Activated CD8-positive, alpha-beta memory T cell treated with anti-CD3 and anti-CD28 coated beads, Interleukin-2, amount 50 U/mL, for 24 hours (primary cell): ENCODE results near the gene SOX6.

Experiments
- DNase-seq: peaks from one replicate; pipeline ENCODE4 v3.0.0-alpha.2; 2020; ENCODE audit errors: extremely low read depth

Gene SOX6

DNA sequence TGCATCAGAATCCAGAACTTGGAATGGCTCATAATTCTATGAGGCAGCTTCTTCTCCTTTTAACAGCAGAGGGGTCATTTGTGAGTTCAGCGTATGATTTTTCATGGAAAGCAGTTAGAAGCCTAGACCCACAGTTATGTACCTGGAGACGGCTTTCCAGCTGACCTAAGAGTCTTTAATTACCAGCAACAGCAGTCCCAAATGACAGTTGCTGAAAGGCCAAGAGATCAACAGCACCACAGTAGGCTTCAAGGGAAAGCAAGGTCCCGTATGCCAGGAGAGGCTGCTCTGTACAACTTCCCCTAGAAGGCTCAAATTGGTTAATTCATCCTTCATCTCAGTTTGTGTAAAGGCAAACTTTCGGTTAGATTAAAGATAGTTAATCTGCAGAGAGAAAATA is 363.0 kb downstream of the SOX6 start:
- no peak for DNase-seq

DNA sequence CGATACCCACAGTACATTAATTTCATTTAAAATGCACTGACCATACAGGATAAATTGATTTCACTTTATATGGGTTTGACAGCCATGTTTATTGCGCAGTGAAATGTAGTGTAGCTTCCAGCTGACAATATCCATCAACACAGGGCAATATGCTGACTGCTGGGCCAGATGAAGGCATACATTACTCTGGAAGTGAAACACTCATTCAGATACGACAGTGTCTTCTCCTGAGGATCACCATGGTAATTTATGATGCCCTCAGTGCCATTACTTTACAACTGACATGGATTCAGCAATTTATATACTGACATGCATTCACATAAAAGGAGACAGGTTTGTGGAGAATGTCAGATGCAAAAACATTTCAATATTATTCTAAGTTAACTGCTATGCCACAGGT is 365.1 kb downstream of the SOX6 start:
- no peak for DNase-seq

DNA sequence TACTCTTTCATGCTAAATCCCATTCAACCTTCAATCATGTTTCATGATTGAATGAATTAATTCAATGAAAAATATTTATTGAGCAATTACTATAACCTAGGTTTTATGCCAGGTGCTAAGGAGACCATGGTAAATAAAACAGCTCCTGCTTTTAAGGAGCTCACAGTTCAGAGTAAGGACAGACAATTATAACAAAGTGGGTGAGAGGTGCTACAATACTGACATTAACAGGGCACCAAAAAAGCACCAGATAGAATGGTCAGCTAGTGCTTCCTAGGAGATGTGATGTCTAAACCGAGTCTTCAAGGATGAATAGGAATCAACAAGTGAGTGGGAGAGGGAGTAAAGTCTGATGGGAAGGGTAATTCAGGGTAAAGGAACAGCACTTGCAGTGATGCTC is 366.7 kb downstream of the SOX6 start:
- DNase-seq = no peak

DNA sequence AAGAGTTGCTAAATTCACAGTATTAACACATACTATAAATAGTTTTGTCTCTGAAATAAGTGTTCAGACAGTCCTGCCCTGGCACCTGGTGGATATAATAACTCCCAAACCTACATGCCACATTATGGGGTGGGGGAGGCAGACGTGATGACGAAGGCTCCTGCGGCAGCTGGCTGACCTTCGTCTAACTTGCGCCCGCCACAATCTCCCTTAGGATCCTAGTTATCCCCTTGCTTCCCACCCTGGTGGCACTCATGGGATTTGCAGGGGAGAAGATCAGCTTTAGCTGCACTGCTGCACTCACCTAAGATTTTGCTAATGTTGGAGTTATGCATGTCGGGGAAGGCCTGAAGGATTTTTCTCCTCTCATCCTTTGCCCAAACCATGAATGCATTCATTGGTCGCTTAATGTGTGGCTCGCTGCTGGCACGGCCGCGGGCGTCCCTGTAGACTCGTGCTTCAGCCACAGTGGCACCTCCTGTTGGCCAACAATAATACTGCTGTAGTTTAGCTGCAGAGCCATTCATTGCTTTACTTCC is 367.6 kb downstream of the SOX6 start:
- DNase-seq = no peak

DNA sequence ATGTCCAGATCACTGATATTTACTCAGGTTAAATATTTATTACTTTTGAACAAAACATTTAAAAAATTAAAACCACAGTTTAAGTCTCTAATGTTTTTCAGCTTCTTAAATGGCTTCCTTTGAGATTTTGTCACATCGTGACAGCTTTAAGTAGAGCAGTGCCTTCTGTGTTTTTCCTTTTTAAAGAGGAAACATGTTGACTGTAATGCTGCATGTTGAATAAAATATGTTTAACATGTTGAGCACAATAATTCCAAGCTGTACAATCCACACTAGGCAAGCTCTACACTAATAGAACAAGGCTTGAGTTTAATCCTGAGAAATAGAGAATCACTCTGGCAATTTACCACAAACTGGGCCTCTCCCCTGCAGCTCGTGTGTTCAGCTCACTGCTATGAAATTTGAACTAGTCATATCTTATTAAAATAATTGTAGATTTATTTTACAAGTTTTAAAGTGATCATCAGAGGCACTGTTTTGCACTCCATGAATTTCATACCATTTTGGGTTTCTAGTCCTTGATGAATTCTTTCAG is 368.3 kb downstream of the SOX6 start:
- DNase-seq = no peak

DNA sequence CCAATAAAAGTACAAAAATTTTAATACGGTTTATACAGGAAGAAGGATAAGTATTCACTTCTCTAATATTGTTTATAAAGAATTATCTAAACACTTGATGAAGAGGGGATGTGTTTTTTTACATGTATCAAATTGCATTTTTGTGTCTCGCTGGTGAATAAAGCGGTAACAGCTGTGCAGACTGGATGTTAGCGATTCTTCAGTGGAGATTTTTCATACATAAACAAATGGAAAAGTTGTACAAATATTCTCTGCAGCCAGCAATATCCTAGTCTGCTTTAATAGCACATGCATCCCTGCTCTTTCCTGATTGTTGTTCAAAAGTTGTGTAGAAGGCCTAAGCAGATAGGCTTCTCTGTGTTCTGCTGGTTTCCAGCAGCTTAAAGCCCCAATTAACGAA is 369.3 kb downstream of the SOX6 start:
- no peak for DNase-seq

DNA sequence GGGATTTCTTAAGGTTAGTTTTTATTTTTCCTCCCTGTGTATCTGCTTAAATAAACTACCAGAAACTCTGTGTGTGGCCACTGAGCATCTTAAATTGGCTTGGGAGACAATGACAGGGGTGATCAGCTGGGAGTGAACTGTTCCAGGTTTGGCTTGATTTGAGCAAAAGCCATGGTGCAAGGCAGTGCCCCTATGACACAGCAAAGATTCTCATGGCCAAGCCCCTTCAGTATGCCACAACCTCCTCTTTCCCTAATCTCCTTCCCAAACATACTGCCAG is 370.5 kb downstream of the SOX6 start:
- no peak for DNase-seq

DNA sequence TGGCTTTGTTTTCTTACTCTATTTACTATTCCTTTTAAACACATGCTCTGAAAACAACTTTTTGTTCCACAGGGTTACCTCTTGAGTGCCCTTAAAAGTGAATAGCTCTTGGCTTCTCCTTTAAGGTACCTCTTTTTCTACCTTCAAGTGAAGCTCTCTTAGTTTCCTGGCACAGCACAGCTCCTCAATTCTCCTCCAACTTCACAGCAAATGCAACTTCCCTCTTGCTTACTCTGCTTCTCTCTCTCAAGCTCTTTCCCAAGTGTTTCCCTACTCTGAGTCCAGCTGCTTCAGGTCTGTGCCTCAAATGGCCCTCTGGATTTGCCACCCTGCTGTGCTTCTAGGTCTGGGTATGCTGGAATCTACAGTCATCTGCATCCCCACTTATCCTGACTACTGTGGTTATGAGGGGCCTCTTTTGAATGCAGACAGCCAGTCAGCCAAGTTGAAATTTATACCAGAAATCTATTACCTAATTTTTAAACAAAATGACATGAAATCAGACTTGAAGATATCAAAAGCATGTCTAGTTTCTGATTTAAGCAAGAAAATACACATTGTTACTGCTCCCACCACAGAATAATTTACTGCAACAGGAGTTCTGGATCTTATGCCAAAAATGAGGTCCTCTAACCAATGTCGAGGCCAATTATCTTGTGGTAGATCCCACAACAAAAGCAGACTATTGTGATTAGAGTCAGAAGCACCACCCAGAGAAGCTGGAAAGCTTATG is 371.1 kb downstream of the SOX6 start:
- no peak for DNase-seq

DNA sequence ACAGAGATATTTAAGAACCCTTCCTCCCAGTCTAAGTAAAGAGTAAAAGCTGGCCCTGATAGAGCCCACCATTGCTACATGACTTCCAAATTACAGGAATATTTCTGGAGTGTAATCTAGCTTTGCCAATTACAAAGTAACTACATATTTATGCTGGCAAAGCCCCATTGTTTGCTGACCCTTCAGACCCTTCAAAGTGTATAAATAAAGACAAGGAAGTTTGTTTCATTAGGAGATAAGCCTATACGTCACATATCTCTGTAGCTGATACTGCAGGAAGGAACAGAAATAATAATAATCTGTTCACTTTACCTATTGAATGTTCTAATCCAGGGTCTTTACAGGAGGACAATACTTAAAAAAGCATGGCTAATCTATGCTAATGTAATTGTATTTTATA is 375.1 kb downstream of the SOX6 start:
- no peak for DNase-seq

DNA sequence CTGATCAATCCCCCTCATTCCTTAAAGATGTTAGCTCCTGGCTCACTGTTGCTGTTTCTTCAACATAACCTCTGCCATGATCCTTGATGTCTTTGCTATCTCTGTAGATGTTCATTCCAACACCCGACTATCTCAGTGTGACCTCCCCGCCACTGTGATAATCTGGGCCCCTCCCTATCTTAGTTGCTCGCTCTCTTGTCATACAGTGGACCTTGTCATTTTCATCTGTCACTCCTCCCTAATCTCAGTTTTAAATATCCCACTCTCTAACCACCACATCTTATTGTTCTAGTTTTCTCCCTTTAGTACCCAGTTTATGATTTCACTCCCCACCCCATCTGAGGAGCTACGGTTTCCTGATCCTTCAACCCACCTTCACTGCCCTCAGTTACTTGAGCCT is 379.2 kb downstream of the SOX6 start:
- no peak for DNase-seq

DNA sequence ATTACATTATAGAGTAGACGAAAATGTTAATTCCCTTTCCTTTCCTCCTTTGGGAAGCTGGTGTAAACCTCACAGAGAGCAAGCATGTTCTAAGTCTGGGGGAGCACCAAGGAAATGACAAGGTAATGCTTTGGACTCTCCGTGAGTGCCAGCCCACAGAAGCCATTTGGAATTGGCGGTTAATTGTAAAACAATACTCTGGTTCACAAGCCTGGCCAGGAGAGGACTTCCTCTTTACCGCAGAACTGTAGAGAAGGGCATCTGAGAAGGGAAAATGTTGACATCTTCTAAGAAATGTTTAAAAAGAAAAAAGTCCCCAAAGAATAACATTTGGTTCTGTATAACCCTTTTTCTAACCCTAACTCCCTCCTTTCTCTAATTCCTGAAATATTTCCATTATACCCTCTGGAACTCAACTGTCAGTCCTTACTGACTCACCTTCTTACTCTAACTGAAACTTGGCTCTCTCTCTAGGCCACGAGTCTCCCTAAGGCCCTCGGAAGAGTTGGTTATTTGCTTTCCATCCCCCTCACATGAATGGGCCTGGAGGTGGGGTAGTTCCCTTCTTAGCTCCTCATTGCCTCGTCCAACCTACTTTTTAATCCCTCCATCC is 379.8 kb downstream of the SOX6 start:
- DNase-seq = no peak

DNA sequence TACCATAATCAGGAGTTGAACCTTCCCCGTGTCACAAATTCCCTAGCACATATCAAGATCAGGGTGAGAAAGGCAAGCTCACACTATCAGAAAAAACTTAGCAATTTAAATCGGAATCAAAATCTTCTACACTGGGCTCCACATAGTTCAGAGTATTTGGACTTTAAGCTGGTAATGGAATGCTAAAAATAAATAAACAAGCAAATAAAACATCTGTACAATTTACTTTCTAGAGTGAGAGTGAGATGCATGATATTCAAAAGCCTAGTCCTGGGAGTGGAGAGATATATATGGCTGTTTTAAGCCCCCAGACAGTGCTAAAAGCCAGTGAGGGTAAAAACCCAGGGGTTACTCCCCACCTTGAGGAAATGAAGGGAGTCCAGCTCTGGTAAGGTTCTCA is 380.6 kb downstream of the SOX6 start:
- no peak for DNase-seq

DNA sequence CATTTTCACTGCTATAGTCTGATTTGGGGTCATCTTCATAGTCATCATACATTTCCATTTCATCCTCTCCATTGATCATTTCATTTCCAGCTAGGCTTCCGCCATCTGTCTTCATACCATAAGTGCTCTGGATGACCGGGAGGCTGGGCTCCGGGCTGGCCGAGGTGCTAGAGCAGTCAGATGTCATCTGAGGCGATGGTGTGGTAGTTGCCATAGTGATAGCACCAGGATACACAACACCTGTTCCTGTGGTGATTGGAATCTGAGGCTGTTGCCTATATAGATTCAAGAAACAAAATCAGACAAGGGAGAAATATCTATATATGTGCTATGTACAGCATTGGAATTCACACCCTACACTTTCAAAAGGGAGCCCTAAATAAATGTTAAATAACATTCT is 383.5 kb downstream of the SOX6 start:
- DNase-seq = no peak

DNA sequence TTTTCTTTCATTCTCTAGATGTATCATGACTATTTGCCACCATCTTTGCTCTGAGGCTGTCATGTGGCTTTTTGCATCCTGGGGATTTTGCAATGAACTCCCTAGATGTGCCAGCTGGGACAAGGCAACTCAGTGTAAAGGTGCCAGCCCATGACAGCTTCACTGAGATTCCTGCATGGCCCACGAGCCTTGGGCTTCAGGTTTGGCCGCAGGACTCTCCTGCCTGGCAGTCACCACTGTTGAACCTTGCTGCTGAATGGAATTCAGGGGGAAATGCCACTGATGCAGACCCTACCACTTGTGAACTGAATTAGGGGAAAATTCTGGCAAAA is 385.2 kb downstream of the SOX6 start:
- DNase-seq = no peak

DNA sequence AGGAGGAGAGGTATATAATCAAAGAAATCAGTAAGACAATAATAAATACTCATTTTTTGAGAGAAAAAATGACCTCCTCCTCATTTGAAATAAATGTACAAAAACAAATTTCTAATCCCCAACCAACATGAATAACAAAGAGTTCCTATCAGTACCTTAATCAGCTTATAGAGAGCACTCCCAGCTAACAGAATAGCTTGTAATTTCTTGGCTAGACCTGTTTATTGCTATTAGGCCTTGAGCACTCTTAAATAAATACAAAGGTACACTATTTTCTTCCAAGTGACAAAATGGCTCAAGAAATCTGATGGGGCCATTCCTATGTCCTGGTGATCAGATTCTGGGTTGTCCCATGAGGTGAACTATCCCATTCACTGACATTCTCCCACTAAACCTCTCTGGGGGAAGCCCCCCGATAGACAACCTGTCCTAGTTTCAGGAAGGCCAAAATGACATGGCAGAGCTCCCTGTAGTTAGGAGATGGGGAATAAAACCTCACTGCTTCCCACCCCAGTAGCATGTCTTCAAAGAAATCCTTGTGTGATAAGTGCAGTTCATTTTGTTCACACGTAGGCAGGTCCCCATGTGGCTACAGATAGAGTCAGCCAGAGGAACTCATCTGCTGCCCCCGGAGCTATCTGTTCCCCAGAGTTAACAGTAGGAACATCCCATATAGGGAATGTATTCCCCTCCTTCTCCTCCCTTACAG is 385.7 kb downstream of the SOX6 start:
- no peak for DNase-seq

DNA sequence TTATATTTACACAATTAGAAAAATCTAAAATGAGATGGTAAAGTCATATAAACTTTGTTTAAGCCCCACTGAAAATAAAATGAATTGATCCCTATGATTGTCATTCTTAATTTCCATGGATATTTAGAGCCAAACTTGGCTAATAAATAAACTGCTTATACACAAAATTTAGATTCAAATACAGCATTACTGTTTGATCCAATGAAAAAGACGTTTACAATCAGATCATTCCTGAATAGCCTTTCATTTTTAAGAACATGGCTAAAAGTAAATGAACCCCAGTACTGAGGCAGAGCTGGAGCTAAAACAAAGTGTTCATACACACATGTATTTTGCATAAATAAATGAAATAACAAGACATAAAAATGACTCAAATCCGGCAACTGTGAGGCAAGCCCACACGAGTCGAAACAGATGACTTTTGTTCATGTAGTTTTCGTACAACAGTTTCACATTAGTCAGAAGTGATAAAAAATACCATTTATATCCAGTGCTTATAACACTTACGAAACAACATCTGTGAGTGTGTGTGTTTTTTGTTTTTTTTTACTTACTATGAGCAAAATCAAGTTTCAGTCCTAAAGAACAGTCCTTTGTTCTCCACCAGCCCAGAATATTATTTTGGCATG is 386.5 kb downstream of the SOX6 start:
- DNase-seq = no peak

DNA sequence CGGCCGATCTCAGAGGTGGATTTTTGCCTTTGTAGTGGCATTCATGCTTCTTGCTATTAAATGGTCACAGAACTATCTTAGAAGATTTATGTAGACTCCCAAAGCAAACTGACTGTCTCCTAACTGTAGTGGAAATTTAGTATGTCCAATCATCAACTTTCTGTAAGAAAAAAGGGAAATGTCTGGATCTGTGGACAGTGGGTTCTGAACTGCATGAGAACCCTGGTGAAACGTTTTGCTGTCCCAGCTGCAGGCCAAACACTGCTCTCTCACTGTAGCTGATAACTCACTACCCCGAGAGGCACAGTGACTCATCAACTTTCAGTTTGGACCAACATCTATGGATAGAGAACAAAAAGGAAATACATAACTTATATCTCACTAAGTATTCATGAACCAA is 387.1 kb downstream of the SOX6 start:
- no peak for DNase-seq

DNA sequence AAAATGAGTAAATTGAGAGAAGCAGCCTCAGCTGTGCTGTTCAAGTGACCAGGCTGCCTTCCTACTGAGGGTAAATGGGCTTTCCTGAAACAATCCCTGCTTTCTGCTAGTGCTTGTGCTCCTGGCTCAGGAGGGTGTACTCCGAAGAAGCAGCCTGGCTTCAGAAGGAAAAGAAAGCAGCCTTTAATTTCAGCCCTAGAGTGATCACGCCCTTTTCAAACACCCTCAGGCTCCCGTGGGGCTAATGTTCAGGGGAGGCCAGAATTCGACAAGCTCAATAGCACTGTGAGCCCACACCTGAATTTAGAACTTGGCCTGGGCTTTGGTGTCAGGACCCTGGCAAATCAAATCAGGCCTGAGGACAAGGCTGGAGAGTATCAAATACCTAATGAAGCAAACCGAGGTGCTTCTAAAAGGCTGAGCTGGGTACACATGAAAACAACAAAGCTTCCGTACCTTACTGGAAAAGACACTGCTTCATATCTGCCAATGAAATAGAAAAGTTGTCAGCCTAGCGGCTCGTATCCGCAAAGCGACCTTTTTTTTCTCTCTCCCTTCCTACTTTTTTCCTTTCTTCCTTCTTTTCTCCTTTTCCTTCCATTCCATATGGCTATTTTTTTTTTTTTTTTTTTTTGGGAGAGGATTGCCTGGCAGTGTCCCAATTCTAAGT is 387.8 kb downstream of the SOX6 start:
- DNase-seq = no peak

DNA sequence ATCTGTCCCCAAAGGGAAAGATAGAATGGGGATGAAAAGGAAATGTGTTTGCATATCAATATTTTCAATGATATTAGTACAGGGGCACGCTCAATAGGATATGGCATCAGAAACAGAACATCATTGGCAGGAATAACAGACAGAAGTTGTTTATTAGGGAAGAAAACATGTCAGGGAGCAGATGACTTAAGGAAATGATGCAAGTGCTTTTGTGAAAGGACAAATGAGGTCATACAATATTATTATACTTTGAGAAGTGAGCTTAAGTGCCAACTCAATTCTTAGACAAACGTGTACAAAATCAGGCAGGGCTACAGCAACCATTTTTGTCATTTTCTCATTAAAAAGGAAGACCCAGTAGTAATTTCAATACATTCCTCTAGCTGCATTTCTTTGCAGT is 388.4 kb downstream of the SOX6 start:
- no peak for DNase-seq

DNA sequence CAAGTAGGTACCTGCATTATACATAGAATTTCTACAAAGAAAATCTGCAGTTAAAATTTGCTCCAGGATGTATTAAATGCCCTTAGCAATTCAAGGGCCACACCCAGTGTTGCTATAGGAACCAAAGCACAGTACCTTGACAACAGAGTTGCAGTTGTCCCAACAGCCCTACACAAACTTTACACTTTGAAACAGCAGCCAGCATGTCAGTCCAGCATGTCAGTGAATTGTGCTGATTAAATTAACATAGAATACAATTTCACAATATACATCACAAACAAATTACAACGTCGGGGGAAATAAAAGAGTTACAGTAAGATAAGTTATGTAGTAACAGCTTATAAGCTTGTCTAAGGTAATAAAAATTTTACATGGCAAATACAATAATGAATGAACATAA is 389.2 kb downstream of the SOX6 start:
- no peak for DNase-seq

DNA sequence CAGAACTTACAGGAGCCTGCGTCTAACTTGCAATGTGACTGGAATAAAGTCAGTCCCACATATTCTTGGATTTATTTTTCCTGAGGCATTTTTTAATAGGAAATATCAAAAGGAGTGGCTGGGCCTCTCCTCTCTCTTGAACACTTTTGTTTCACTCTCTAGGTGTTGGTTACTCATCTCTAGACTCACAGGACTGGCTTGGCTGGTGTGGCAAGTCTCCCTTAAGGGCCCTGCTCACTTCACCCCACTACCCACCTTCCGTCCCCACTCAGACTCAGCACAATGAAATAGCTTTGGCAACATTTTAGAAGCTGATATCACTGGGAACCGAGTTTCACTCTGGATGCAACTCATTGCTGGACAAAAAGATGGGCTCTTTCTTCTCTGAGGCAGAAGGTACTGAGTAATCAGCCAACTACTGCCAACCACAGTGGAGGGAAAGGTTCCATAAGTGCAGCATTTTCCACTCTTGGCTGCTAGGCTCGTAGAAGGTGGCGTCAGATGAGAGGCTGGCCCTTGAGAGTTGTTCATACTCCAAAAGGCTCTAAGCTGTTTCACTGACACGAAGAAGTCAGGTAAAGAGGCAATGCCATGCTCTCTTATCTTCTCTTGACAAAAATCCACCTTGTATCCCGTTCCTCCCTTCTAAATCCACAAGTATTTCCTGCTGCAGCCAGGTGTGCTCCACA is 390.6 kb downstream of the SOX6 start:
- no peak for DNase-seq

DNA sequence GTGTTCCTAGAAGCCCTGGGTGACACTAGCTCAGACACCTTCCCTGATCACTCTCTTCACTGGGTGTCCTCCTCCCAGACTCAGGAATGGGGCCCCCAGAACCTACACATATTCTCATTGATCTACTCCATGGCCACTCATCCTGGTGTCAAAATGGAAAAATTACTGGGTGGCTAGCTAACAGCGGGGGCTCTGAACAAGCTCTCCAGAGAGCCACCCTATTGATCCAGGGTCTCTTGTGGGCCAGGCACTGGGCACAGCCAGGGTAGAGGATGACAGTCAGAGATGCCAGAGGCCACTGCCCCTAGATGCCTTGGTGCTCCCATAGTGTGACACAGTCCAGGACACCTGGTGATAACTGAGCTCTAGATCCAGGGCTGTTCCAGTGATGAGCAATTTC is 393.1 kb downstream of the SOX6 start:
- no peak for DNase-seq
